ENCODE results near the gene RAB9A. TPM values are rescaled to one million over a fixed set of nuclear protein-coding genes. Genes with fewer than 3 reads are reported as not detected.

Gene RAB9A
- total RNA-seq, 1 donor from 2014 or later = 34.2 TPM

DNA sequence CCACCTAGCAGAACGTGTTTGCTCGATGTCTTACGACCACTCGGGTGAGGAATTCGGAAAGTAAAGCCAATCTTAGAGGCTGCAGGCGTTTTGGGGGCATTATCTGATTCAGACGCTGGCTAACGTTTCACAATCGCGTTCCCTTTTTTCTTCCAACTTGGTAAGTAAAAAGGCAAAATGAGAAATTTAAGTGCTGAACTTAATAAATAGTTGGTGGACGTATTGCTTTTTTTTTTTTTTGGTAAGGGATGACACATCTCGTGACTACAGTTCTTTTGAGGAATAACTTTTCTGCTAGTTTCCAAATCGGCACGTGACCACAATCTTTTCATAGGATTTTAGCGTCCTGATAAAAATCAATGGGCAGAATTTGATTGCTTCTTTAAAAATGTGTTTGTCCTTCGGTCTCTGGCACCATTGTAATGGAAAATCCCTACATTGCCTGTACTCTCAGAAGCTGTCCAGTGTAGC lies 848 bp downstream of the RAB9A start:
- peak overlapping the region; percentile 85 for H3K27ac Mint-ChIP-seq (ENCODE audit: unreplicated experiment)
- H3K27ac ChIP-seq (ENCODE audit: low read depth, low read length) = peak overlapping the region; percentile 93
- FAIRE-seq (peak; percentile 63), DNase-seq (ENCODE audit: low read depth) (peak; percentile 12)
- peaks cover 25% of the 10 kb centered on the region for H4K20me1 ChIP-seq (ENCODE audit: insufficient read depth, low read length)
- peak overlapping the region; percentile 97 for H3K9ac ChIP-seq (ENCODE audit: low read length)
- H3K4me1 Mint-ChIP-seq (ENCODE audit: low read depth, unreplicated experiment) = peaks cover 35% of the 10 kb centered on the region
- no peaks in the 10 kb centered on the region for H3K9me3 ChIP-seq (ENCODE audit: insufficient read depth, low read depth, low read length)
- peaks cover 25% of the 10 kb centered on the region for H3K4me1 ChIP-seq (ENCODE audit: insufficient read depth, low read length)
- H3K27me3 ChIP-seq (ENCODE audit: insufficient read depth, low read length) = no peaks in the 10 kb centered on the region
- peak overlapping the region; percentile 90 for H3K4me3 Mint-ChIP-seq (ENCODE audit: unreplicated experiment)
- no peaks in the 10 kb centered on the region for H3K27me3 Mint-ChIP-seq (ENCODE audit: low read depth, unreplicated experiment)
- H3K4me2 ChIP-seq (ENCODE audit: low read length) = peak overlapping the region; percentile 96
- TF ChIP-seq, protein P1, sequence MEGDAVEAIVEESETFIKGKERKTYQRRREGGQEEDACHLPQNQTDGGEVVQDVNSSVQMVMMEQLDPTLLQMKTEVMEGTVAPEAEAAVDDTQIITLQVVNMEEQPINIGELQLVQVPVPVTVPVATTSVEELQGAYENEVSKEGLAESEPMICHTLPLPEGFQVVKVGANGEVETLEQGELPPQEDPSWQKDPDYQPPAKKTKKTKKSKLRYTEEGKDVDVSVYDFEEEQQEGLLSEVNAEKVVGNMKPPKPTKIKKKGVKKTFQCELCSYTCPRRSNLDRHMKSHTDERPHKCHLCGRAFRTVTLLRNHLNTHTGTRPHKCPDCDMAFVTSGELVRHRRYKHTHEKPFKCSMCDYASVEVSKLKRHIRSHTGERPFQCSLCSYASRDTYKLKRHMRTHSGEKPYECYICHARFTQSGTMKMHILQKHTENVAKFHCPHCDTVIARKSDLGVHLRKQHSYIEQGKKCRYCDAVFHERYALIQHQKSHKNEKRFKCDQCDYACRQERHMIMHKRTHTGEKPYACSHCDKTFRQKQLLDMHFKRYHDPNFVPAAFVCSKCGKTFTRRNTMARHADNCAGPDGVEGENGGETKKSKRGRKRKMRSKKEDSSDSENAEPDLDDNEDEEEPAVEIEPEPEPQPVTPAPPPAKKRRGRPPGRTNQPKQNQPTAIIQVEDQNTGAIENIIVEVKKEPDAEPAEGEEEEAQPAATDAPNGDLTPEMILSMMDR (IDR thresholded peaks at IDR 0.05; ENCODE audit: insufficient read depth, low read depth, low read length) = no peak
- TF ChIP-seq EZH2 (IDR thresholded peaks at IDR 0.05; ENCODE audit: insufficient read depth, low read length) = no peak
- no peaks in the 10 kb centered on the region for H3K36me3 Mint-ChIP-seq (ENCODE audit: low read depth, unreplicated experiment)
- no peaks in the 10 kb centered on the region for H3K36me3 ChIP-seq (ENCODE audit: insufficient read depth, low read length)
- peak overlapping the region; percentile 60 for H2AFZ ChIP-seq (ENCODE audit: low read depth, low read length)
- H3K79me2 ChIP-seq (ENCODE audit: insufficient read depth, low read length) = peaks cover 55% of the 10 kb centered on the region
- H3K9me3 Mint-ChIP-seq (ENCODE audit: unreplicated experiment) = no peaks in the 10 kb centered on the region
- peak overlapping the region; percentile 94 for H3K4me3 ChIP-seq (ENCODE audit: insufficient read depth, low read depth, low read length)

DNA sequence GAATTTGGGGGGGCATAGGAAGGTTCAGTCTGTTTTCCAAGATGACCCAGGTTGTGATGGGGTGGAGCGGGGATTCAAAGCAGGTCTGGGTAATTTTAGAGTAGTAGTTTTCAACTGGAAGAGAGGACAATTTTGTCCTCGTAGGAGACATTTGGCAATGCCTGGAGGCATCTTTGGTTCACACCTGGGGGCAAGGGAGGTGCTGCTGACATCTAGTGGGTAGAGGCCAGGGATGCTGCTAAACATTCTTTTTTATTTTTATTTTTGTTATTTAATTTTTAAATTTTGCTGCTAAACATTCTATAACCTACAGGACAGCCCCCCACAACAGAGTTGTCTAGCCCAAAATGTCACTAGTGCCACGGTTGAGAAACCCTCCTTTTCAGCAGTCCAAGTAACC lies 1.9 kb downstream of the RAB9A start:
- H3K4me3 Mint-ChIP-seq (ENCODE audit: unreplicated experiment) = peak overlapping the region; percentile 90
- no peak for TF ChIP-seq EZH2 (IDR thresholded peaks at IDR 0.05; ENCODE audit: insufficient read depth, low read length)
- TF ChIP-seq, protein P1 (IDR thresholded peaks at IDR 0.05; ENCODE audit: insufficient read depth, low read depth, low read length) = no peak
- peaks cover 29% of the 10 kb centered on the region for H4K20me1 ChIP-seq (ENCODE audit: insufficient read depth, low read length)
- peak overlapping the region; percentile 96 for H3K4me2 ChIP-seq (ENCODE audit: low read length)
- H3K9ac ChIP-seq (ENCODE audit: low read length) = peak overlapping the region; percentile 97
- peak overlapping the region; percentile 94 for H3K4me3 ChIP-seq (ENCODE audit: insufficient read depth, low read depth, low read length)
- peaks cover 26% of the 10 kb centered on the region for H3K4me1 ChIP-seq (ENCODE audit: insufficient read depth, low read length)
- peaks cover 34% of the 10 kb centered on the region for H3K4me1 Mint-ChIP-seq (ENCODE audit: low read depth, unreplicated experiment)
- no peaks in the 10 kb centered on the region for H3K27me3 Mint-ChIP-seq (ENCODE audit: low read depth, unreplicated experiment)
- no peaks in the 10 kb centered on the region for H3K9me3 ChIP-seq (ENCODE audit: insufficient read depth, low read depth, low read length)
- H3K27me3 ChIP-seq (ENCODE audit: insufficient read depth, low read length) = no peaks in the 10 kb centered on the region
- FAIRE-seq = peak; percentile 71
- no peak for DNase-seq (ENCODE audit: low read depth)
- H3K79me2 ChIP-seq (ENCODE audit: insufficient read depth, low read length) = peaks cover 66% of the 10 kb centered on the region
- H3K27ac ChIP-seq (ENCODE audit: low read depth, low read length) = no peak overlapping the region
- no peaks in the 10 kb centered on the region for H3K36me3 Mint-ChIP-seq (ENCODE audit: low read depth, unreplicated experiment)
- H2AFZ ChIP-seq (ENCODE audit: low read depth, low read length) = no peak overlapping the region
- H3K9me3 Mint-ChIP-seq (ENCODE audit: unreplicated experiment) = no peaks in the 10 kb centered on the region
- H3K27ac Mint-ChIP-seq (ENCODE audit: unreplicated experiment) = peak overlapping the region; percentile 70
- H3K36me3 ChIP-seq (ENCODE audit: insufficient read depth, low read length) = no peaks in the 10 kb centered on the region

DNA sequence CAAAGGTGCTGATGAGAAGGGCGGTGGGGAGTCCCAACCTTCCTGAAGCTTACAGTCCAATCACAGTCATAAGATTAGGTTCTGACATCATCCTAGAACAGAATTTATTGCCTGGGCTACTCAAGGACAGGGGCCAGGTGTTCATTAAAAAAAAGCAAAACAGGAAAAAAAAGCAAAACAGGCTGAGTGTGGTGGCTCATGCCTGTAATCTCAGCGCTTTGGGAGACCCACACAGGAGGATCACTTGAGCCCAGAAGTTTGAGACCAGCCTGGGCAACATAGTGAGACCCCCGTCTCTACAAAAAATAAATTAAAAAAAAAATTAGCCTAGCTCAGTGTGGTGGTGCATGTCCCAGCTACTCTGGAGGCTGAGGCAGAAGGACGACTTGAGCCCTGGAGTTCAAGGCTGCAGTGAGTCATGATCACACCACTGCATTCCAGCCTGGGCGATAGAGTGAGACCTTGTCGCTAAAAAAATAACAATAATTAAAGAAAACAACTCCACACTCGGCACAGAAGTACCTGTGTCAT lies 3.0 kb downstream of the RAB9A start:
- Histone ChIP-seq H3K4me1 (ENCODE audit: insufficient read depth, low read length) (peaks cover 26% of the 10 kb centered on the region), H2AFZ (ENCODE audit: low read depth, low read length) (no peak overlapping the region), H3K9me3 (ENCODE audit: insufficient read depth, low read depth, low read length) (no peaks in the 10 kb centered on the region), H3K4me2 (ENCODE audit: low read length) (peak overlapping the region; percentile 25), H3K27me3 (ENCODE audit: insufficient read depth, low read length) (no peaks in the 10 kb centered on the region), H3K36me3 (ENCODE audit: insufficient read depth, low read length) (no peaks in the 10 kb centered on the region), H3K27ac (ENCODE audit: low read depth, low read length) (no peak overlapping the region), H3K4me3 (ENCODE audit: insufficient read depth, low read depth, low read length) (no peak overlapping the region), H4K20me1 (ENCODE audit: insufficient read depth, low read length) (peaks cover 35% of the 10 kb centered on the region), H3K79me2 (ENCODE audit: insufficient read depth, low read length) (peaks cover 76% of the 10 kb centered on the region), H3K9ac (ENCODE audit: low read length) (no peak overlapping the region)
- no peaks in the 10 kb centered on the region for H3K27me3 Mint-ChIP-seq (ENCODE audit: low read depth, unreplicated experiment)
- peak overlapping the region; percentile 58 for H3K4me3 Mint-ChIP-seq (ENCODE audit: unreplicated experiment)
- H3K4me1 Mint-ChIP-seq (ENCODE audit: low read depth, unreplicated experiment) = peaks cover 34% of the 10 kb centered on the region
- H3K9me3 Mint-ChIP-seq (ENCODE audit: unreplicated experiment) = no peaks in the 10 kb centered on the region
- H3K36me3 Mint-ChIP-seq (ENCODE audit: low read depth, unreplicated experiment) = no peaks in the 10 kb centered on the region
- H3K27ac Mint-ChIP-seq (ENCODE audit: unreplicated experiment) = peak overlapping the region; percentile 75
- TF ChIP-seq EZH2 (IDR thresholded peaks at IDR 0.05; ENCODE audit: insufficient read depth, low read length) = no peak
- TF ChIP-seq, protein P1 (IDR thresholded peaks at IDR 0.05; ENCODE audit: insufficient read depth, low read depth, low read length) = no peak
- no peak for FAIRE-seq
- DNase-seq (ENCODE audit: low read depth) = peak; percentile 7
